ENCODE results near the gene STRADB.

DNA sequence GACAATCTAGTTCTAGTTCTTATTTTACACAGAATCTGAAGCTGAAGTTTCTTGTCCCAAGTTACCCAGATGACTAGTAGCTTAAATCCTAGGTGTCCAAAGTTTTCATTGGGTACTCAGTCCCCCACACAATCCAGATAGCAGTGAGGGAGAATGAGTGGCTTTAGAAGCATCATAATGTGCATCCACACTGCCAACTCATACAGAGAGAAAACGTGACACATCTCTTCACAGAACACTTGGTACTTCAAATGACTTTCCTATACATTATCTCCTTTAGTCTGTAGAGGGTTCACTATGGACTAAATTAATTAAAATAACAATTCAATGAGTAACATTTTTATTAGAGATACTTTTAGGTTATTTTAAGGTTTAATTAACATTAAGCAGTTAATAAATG is 45.2 kb downstream of the STRADB start:
- TF ChIP-seq, protein P1, sequence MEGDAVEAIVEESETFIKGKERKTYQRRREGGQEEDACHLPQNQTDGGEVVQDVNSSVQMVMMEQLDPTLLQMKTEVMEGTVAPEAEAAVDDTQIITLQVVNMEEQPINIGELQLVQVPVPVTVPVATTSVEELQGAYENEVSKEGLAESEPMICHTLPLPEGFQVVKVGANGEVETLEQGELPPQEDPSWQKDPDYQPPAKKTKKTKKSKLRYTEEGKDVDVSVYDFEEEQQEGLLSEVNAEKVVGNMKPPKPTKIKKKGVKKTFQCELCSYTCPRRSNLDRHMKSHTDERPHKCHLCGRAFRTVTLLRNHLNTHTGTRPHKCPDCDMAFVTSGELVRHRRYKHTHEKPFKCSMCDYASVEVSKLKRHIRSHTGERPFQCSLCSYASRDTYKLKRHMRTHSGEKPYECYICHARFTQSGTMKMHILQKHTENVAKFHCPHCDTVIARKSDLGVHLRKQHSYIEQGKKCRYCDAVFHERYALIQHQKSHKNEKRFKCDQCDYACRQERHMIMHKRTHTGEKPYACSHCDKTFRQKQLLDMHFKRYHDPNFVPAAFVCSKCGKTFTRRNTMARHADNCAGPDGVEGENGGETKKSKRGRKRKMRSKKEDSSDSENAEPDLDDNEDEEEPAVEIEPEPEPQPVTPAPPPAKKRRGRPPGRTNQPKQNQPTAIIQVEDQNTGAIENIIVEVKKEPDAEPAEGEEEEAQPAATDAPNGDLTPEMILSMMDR (IDR thresholded peaks at IDR 0.05), result no peak
- TF ChIP-seq EP300 (IDR thresholded peaks at IDR 0.05) (no peak), POLR2A (IDR thresholded peaks at IDR 0.05) (no peak)

All from gastroesophageal sphincter (tissue), 3 donors.